HUES64 (cell line): ENCODE results near the gene SGTA.

ENCODE experiments used
- H3K27ac ChIP-seq: 2 replicates; pipeline ENCODE4 v1.7.0; 2013; ENCODE audit warnings: low read depth, low read length, inconsistent platforms
- H3K27me3 ChIP-seq: 2 replicates; pipeline ENCODE4 v1.6.1; 2013; ENCODE audit warnings: mild to moderate bottlenecking, low read length; ENCODE audit not compliant: insufficient read depth
- H3K36me3 ChIP-seq: 2 replicates; pipeline ENCODE4 v1.6.1; 2013; ENCODE audit warnings: mild to moderate bottlenecking, low read length; ENCODE audit not compliant: insufficient read depth
- H3K4me1 ChIP-seq: 2 replicates; pipeline ENCODE4 v1.6.1; 2013; ENCODE audit warnings: mild to moderate bottlenecking, low read length, moderate library complexity; ENCODE audit not compliant: insufficient read depth
- H3K4me3 ChIP-seq: 2 replicates; pipeline ENCODE4 v1.5.1; 2013; ENCODE audit warnings: mild to moderate bottlenecking, low read length, moderate library complexity
- H3K9ac ChIP-seq: 2 replicates; pipeline ENCODE4 v1.6.1; 2013; ENCODE audit warnings: mild to moderate bottlenecking, low read depth, low read length
- H3K9me3 ChIP-seq: 2 replicates; pipeline ENCODE4 v1.6.1; 2013; ENCODE audit warnings: low read depth, low read length; ENCODE audit not compliant: insufficient read depth
- WGBS: fragments of 150-250, 120-280 bp; methylation state at CpG from one replicate; pipeline ENCODE4 v1.1.7; 2013; ENCODE audit warnings: missing lambda C conversion rate; 5-methylcytosine and 5-hydroxymethylcytosine counted together

The SGTA gene

DNA sequence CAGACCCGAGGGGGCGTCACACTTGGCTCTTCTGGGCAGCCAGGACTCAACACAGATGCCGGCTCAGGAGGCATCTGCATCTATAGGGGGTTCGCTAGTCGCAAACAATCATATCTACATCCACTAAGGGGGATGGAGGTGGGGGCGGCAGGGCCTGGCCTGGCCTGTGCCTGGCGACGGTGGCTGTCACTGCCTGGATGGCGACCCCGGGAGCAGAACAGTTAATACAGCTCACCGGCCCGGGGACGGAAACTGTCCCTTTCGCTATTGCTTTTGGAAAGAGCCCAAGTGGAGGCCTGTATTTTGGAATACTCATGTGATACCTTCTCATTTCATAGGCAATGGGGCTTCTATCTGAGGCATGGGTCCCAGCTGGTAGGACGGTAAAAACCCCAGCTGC lies 17.7 kb downstream of the SGTA start:
- peaks cover 86% of the 10 kb centered on the region for H3K36me3 ChIP-seq
- WGBS = 95% methylated on average over 13 of the region's 15 CpGs
- no peak overlapping the region for H3K9ac ChIP-seq

DNA sequence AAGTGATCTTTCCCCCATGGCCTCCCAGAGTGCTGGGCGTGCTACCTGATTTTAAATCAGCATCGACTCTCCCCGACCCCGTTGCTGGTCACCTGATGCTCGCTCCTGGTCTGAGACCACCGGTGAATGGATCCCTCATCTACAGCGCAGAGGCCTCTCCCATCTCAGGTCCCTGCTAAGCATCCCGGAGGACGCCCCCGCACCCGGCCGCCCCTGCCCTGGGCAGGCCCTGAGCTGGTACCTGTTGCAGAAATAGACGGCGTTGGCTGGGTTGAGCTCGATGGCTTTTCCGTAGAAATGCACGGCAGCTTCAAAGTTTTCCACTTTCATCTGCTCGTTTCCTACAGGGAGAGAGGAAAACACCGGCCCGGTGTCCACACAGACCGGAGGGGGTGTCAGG lies 18.1 kb downstream of the SGTA start:
- H3K36me3 ChIP-seq = peaks cover 86% of the 10 kb centered on the region

More for the DNA sequence above, 17.7 kb downstream of the SGTA start:
- no peak overlapping the region for H3K27ac ChIP-seq
- no peak overlapping the region for H3K4me3 ChIP-seq
- no peaks in the 10 kb centered on the region for H3K27me3 ChIP-seq
- no peaks in the 10 kb centered on the region for H3K9me3 ChIP-seq
- H3K4me1 ChIP-seq = no peaks in the 10 kb centered on the region

DNA sequence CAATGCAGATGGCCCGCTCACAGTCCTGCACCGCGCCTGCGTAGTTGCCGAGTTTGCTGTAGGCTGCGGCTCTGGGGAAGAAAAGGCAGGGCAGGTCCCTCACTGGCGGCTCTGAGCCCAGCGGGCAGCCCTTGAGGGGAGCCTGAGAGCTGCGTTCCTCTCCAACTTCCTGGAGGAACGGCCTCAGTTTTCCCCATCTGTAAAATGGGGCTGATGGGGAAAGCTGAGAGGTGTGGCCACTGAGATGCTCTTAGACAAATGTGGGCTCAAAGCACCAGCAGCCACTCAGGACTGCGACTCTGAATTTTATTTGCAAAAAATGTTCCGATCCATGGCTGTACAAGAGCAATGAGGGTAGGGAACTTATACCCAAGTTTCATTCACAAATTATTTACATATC lies 19.4 kb downstream of the SGTA start:
- Histone ChIP-seq H3K36me3 (peaks cover 91% of the 10 kb centered on the region), H3K4me3 (no peak overlapping the region), H3K4me1 (no peaks in the 10 kb centered on the region), H3K27ac (no peak overlapping the region), H3K9ac (no peak overlapping the region), H3K9me3 (no peaks in the 10 kb centered on the region), H3K27me3 (no peaks in the 10 kb centered on the region)
- WGBS = 96% methylated on average over 12 of the region's 12 CpGs

More for the DNA sequence above, 18.1 kb downstream of the SGTA start:
- no peaks in the 10 kb centered on the region for H3K27me3 ChIP-seq
- no peak overlapping the region for H3K4me3 ChIP-seq
- H3K9ac ChIP-seq = no peak overlapping the region
- WGBS = 94% methylated on average over 21 of the region's 21 CpGs
- no peak overlapping the region for H3K27ac ChIP-seq
- no peaks in the 10 kb centered on the region for H3K4me1 ChIP-seq
- H3K9me3 ChIP-seq = no peaks in the 10 kb centered on the region

DNA sequence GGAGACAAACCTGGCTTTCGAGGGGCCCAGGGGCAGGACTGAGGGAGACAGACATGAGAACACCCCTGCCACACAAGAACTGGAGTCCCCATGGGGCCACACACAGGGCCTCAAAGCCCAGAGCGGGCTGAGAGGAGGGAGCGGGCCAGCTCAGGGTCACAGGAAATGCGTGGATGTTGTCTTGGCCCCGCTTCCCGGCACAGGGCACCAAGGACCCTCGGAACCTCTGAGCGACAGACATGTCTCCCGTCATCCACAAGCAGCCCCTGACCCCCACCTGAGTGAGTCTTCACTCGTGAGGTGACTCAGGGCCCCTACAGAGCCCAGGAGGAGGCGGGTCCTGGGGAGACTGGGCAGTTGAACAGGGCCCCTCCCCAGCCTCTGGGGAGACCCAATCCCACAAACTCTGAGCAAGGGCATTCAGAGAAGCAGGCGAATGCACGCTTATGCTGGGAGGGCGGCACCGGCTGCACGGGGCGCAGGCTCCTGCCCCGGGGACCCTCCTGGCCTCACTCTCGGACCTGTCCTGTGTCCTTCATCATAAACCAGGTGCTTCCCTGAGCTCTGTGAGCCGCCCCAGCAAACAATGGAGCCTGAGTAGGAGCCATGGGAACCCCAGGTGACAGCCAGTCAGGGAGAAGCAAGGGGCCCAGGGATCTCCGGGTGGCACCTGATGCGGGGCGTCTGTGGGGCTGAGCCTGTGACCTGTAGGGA lies 20.1 kb downstream of the SGTA start:
- WGBS = 93% methylated on average over 23 of the region's 23 CpGs
- H3K27ac ChIP-seq = no peak overlapping the region
- H3K9me3 ChIP-seq = no peaks in the 10 kb centered on the region
- peaks cover 88% of the 10 kb centered on the region for H3K36me3 ChIP-seq
- H3K9ac ChIP-seq = no peak overlapping the region
- H3K27me3 ChIP-seq = no peaks in the 10 kb centered on the region
- no peaks in the 10 kb centered on the region for H3K4me1 ChIP-seq
- H3K4me3 ChIP-seq = no peak overlapping the region

DNA sequence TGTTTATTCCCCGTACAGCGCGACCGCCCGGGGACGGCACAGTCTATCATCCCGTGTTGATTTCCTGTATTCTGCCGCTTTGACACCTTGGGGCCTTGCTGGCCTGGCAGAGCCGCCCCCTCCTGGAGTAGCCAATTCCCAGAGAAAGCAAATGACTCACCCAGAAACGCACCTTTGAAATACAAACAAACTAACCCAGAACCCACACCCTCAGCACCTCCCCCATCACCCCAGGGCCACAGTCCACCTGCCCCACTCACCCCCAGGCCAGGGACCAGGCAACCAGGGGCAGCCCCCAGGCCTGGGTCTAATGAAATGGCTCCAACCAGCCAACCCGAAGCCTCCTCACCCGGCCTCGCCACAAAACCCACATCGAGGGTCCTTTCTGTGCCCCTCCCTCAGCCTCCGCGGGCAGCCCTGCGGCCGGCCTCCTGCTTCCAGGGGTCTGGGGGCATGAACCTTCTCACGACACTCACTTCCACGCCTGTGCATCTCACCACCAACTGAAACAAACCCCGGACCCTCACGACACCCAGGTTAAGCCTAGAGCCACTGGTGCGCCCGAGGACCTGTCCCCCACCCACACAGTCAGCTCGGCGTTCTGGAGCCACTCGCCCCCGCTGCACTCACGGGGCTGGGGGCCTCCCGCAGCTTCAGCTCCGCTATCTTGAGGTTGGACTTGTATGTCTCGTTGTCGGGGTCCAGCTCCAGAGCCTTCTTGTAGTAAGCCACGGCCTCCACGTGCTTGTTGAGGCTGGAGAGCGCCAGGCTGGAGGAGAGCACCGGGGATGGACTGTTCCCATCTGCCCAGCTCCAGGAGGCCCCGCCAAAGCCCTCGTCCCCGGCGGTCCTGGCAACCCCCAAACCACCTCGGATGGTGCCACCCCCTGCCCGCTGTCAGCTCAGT lies 20.9 kb downstream of the SGTA start:
- Histone ChIP-seq H3K27ac (no peak overlapping the region), H3K9ac (no peak overlapping the region), H3K9me3 (no peaks in the 10 kb centered on the region)

DNA sequence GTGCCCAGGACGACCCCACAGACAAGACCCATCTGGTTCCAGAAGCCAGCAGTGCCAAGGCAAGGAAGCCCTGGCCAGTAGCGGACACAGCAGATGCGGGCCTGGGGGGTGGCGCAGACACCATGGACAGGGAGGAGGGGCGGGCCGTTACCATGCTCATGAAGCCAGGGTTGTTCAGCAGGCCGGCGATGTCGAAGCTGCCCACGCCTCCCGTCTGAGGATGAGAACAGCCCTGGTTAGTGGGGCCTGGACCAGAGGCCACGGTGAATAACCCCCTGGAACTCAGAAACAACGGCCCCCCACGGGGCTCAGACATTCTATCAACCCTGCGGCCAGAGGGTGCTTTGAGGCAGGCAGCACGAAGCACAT lies 21.8 kb downstream of the SGTA start:
- Histone ChIP-seq H3K4me3 (no peak overlapping the region), H3K9me3 (no peaks in the 10 kb centered on the region), H3K4me1 (no peaks in the 10 kb centered on the region), H3K9ac (no peak overlapping the region), H3K36me3 (peaks cover 89% of the 10 kb centered on the region), H3K27me3 (no peaks in the 10 kb centered on the region), H3K27ac (no peak overlapping the region)
- 95% methylated on average over 16 of the region's 16 CpGs for WGBS

More for the DNA sequence above, 20.9 kb downstream of the SGTA start:
- Histone ChIP-seq H3K36me3 (peaks cover 89% of the 10 kb centered on the region), H3K4me3 (no peak overlapping the region), H3K27me3 (no peaks in the 10 kb centered on the region), H3K4me1 (no peaks in the 10 kb centered on the region)
- WGBS = 94% methylated on average over 43 of the region's 43 CpGs

DNA sequence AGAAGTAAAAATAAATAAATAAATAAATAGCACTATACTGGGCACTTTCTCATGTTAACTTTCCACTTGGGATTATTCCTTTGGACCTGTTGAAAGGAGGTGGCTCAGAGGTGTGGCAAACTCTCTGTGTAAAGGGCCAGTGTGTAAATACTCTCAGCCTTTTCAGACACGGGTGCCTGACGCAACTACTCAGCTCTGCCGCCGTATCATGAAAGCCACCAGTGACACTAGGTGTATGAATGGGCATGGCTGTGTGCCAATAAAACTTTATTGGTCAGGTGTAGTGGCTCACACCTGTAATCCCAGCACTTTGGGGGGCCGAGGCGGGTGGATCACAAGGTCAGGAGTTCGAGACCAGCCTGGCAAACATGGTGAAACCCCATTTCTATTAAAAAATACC lies 23.1 kb downstream of the SGTA start:
- no peak overlapping the region for H3K9ac ChIP-seq
- H3K27ac ChIP-seq = no peak overlapping the region
- H3K9me3 ChIP-seq = no peaks in the 10 kb centered on the region
- WGBS = 97% methylated on average over 7 of the region's 7 CpGs
- no peaks in the 10 kb centered on the region for H3K27me3 ChIP-seq
- H3K4me3 ChIP-seq = no peak overlapping the region
- peaks cover 90% of the 10 kb centered on the region for H3K36me3 ChIP-seq
- no peaks in the 10 kb centered on the region for H3K4me1 ChIP-seq

DNA sequence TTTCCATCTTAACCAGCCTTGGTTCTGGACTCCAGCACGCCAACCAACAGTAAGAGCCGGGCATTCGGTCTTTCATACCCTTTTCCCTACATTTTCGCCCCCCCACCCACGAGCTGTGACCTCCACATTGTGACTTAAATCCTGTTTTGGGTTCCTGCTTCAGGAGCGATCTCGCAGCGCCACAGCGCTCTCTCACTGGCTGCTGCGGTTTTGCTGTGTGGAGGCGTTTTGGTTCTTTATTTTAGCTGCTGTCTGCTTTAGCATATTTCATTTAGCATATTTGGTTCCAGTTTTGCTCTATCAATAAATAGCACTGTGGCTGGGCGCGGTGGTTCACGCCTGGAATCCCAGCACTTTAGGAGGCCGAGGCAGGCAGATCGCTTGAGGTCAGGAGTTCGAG lies 23.7 kb downstream of the SGTA start:
- H3K4me3 ChIP-seq = no peak overlapping the region
- H3K4me1 ChIP-seq = no peaks in the 10 kb centered on the region
- WGBS = 96% methylated on average over 17 of the region's 17 CpGs
- H3K27me3 ChIP-seq = no peaks in the 10 kb centered on the region
- H3K27ac ChIP-seq = no peak overlapping the region
- H3K9me3 ChIP-seq = no peaks in the 10 kb centered on the region
- no peak overlapping the region for H3K9ac ChIP-seq
- peaks cover 90% of the 10 kb centered on the region for H3K36me3 ChIP-seq

DNA sequence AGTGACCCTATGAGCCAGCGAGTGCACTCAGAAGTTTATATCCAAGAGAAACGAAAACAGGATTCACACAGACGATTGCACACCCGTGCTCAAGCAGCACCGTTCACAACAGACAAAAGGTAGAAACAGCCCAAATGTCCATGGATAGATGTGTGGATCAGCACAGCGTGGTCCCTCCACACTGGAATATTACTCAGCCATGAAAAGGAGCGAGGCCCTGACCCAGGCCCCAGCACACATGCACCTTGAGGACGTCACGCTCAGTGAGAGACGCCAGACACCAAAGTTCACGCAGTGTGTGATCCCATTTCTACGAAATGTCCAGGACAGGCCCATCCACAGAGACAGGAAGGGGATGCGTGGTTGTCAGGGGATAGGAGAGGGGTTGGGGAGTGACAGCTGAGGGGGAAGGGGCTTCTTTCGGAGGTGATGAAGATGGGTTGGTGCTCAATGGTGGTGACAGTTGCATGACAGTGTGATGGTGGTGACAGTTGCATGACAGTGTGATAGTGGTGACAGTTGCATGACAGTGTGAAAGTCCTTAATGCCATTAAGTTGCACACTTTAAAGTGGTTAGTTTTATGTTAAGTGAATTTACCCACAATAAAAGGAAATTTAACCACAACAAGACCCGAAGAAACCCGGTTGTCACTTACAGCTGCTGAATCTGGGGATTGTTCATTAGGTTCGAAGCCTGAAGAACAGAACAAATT lies 24.3 kb downstream of the SGTA start:
- Histone ChIP-seq H3K27ac (no peak overlapping the region), H3K4me1 (no peaks in the 10 kb centered on the region), H3K4me3 (no peak overlapping the region), H3K27me3 (no peaks in the 10 kb centered on the region), H3K9me3 (no peaks in the 10 kb centered on the region), H3K9ac (no peak overlapping the region), H3K36me3 (peaks cover 90% of the 10 kb centered on the region)
- WGBS = 96% methylated on average over 17 of the region's 17 CpGs

DNA sequence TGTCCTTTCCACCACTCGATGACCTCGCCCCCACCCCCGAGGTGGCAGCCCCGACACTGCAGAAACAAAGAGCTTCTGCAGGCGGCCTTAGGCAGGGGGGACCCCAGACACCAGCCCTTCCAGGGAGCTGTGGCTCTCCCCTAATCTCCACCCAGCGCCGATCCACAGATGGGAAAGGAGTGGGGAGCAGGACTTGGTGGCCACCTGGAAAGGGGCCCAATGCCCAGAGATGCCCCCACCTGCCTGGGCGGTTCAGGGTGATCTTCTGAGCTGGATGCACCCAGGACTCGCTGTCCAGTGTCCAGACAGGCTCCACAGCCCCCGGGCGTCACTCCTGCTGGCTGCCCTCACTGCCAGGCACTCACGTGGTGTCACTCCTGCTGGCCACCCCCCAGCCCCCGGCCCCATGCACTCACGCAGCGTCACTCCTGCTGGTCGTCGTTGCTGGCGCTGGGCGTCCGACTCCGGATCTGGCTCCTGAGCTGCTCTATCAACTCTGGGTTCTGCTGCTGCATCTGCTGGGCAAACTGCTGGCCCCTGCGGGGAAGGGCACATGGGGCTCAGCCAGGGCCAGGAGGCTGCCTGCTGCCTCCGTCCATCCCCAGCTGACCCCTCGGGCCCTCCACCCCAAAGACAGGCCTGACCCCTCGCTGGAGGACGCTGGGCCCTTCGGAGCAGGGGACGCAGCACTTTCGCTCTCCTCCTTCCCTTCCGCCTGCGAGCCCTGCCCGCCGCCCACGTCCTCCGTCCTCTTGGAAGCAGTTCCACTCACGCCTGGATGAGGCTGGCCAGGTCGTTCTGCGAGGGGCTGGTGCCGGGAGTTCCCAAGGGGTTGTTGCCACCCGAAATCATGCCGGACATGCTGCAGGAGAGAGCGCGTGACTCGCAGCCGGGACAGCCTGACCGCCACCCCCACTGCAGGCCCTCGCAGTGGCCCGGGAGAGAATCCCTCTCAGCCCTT lies 25.9 kb downstream of the SGTA start:
- Histone ChIP-seq H3K9ac (no peak overlapping the region), H3K4me3 (no peak overlapping the region), H3K9me3 (no peaks in the 10 kb centered on the region), H3K27ac (no peak overlapping the region), H3K4me1 (no peaks in the 10 kb centered on the region), H3K27me3 (no peaks in the 10 kb centered on the region), H3K36me3 (peaks cover 80% of the 10 kb centered on the region)
- WGBS = 96% methylated on average over 48 of the region's 48 CpGs
